HCEC 1CT (cell line): ENCODE measurements around the gene KRTAP10-2.
"Not testable (repeated sequence)": the region's sequence is repeated elsewhere in the genome, so short reads cannot be mapped to it uniquely, and the experiment has no call there.

Experiments
- DNase-seq: peaks from one replicate; pipeline ENCODE4 v3.0.0-alpha.2; 2017

The KRTAP10-2 gene

DNA sequence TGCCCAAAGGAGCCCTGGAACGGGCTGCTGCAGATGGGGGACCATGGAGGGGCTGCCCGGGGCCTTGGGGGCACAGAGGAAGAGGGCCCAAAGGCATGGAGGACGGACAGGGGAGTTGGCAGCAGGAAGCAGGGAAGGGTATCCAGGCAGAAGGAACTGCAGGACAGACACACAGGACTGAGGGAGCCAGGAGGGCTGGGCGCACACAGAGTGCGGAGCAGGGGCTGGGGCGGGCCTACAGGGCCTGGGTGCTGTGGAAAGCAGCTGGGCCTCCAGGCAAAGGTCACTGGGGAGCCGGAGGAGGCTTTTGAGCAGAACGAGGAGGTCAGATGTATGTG, 39.4 kb downstream of the KRTAP10-2 start:
- no peak for DNase-seq

DNA sequence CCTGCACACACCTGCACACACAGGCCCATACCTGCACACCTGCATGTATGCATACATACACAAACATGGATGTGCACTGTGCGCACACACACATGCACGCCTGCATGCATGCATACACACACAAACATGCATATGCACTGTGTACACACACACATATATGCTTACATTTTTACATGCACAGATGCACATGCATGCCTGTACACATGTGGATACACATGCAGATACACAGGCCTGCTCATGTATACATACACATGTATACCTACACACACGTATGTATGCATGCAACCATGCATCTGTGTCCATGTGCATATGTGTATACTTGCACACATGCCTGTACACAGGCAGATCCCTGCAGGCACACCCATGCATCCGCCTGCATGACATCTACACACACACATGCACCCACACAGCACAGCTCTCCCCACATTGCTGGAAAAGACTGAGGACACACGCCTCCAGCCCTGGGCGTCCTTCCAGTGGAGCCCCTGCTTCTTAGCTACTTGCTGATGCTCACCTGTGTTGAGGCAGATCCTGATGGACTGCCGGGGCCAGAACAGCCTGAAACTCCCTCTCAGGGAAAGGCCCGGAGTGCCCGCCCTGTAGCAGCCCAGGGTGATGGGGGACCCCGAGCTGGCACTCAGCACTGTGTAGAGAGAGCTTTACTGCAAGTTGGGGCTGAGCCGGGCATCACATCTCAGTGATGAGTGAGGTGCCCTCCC, 39.9 kb downstream of the KRTAP10-2 start:
- DNase-seq: no peak

DNA sequence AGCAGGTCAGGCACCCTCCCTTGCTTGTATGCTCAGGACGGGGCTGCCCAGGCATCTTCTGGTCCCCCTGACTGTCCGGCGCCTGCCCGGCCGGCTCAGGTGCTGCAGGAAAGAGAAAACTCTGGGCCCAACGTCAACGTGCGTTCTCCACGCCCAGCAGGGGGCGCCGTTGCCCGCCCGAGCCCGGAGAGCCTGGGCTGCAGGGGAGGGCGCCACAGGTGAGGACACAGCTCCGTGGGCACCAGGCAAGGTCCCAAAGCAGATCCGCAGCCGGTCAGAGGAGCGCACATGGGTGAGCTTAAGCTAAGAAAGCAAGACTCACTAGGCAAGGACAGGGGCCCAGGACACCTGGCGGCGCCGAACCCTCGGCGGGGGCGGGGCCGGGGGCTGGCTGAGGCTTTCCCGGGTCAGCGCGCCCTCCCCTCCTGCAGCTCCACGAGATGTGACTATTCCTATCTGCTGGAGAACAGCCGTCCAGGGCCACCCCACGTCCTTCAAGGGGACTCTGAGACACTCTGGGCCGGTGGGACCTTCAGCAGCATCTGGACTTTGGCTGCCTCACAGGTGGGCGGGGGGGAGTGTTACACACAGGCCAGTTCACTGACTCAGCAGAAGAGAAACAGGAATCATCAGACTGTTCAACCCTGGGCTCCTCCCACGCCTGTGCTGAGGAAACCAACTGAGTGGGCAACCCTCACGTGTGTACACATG, 40.6 kb downstream of the KRTAP10-2 start:
- DNase-seq: no peak

DNA sequence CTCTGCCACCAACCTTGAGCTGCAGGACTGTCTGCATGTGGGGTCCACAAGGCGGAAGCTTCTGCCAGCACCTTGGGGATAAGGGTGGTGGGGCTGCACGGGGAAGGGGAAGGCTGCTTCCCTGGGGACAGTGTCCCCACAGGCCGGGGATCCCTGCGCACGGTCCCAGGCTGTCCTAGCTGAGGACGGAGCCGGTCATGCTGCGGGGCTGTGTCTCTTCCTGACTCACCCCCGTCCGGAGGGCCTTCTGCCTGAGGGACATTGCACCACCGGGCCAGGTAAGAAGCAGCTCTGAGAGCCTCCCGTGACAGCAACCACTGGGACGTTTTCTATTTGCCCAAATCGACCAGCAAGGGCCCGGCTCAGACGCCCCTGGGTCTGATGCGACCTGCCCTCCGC, 41.2 kb downstream of the KRTAP10-2 start:
- no peak for DNase-seq

DNA sequence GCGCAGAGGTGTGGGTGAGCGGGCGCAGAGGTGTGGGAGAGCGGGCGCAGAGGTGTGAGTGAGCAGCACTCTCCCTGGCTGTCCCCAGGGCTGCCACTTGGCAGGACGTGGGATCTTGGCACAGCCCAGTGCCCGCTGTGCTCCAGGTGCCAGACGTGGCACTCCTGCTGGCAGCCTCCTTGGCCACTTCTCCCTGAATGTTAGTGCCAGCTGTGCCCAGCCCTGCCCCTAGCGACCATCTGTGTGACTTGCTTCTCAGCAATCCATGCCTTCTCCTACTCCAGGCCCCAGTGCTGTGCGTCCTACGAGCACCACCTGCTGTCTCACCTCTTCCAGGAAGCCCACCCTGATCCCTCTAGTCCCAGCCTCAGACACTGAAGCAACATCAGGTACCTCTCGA, 41.8 kb downstream of the KRTAP10-2 start:
- no peak for DNase-seq

DNA sequence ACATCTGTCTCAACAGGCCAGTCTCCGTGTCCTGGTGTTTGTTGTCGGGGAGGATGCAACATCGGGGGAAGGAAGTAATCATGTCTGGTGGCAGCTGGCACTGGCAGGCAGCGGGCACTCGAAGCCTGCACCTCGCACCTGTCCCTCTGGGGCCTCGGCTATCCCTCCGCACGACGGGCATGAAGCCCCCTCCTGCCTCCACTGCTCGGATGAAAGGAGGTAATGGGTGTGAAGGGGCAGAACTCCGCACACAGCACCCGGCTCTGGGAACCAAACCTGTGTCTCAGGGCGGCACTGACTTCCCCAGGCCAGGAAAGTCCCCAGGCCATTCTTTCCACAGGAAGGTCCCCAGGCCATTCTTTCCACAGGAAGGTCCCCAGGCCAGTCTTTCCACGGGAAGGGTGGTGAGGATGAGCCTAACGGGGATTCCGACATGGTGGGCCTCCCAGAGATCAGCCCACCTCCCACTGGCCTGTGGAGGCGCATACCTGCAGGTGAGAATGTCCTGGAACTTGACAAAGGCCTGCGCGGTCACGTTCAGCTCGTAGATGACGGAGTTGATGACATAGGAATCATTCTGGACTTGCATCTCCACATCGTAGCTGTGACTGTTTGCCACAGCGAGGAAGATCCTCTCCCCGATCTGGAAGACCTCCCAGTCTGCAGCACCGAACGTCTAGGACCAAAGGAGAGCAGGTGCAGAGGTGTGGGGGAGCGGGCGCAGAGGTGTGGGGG, 42.4 kb downstream of the KRTAP10-2 start:
- no peak for DNase-seq

DNA sequence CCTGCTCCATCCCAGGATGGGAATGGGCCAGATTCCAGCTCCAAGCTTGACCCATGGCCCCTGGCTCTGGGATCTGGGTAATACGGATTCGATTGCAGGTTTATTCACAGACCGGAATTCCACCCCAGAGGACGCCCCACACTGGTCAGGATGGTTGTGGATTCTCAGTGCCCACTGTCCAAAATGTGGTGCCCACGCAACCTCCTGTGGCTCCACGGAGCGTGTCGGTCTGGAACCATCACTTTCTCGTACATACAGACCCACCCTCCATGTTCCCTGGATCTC, 42.9 kb downstream of the KRTAP10-2 start:
- no peak for DNase-seq

DNA sequence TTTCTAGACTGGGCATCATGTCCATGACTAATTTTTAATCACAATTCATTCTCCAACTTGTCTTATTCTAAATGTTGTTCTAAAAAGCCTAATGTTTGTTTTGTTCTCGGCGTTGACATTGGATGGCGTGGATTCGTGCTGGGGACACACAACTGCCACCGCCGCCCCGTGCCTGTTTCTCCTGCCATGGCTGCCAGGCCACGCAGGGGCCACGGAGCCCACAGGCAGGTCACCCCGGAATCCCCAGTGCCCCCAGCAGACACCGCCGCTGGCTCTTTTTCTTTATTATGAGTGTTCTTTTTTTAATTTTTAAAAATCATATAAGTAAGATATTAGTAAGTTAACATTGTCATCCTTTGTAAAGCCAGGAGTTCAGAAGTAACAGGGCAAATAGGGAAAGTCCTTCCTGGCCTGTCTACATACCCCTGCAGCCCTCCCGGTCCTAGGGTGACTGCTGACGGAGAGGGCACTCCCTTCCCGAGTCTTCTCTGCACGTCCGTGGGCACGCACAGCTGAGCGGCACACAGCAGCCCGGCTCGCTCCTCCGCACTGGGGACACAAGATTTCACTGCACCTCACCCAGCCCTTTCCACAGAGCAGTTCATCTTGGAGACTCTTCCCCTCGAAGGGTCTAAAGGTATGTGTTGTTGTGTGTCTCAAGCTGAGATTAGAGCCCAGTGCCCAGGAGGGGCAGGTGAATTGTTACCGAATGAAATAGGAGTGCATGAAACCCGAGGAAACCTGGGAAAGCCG, 43.5 kb downstream of the KRTAP10-2 start:
- no peak for DNase-seq

DNA sequence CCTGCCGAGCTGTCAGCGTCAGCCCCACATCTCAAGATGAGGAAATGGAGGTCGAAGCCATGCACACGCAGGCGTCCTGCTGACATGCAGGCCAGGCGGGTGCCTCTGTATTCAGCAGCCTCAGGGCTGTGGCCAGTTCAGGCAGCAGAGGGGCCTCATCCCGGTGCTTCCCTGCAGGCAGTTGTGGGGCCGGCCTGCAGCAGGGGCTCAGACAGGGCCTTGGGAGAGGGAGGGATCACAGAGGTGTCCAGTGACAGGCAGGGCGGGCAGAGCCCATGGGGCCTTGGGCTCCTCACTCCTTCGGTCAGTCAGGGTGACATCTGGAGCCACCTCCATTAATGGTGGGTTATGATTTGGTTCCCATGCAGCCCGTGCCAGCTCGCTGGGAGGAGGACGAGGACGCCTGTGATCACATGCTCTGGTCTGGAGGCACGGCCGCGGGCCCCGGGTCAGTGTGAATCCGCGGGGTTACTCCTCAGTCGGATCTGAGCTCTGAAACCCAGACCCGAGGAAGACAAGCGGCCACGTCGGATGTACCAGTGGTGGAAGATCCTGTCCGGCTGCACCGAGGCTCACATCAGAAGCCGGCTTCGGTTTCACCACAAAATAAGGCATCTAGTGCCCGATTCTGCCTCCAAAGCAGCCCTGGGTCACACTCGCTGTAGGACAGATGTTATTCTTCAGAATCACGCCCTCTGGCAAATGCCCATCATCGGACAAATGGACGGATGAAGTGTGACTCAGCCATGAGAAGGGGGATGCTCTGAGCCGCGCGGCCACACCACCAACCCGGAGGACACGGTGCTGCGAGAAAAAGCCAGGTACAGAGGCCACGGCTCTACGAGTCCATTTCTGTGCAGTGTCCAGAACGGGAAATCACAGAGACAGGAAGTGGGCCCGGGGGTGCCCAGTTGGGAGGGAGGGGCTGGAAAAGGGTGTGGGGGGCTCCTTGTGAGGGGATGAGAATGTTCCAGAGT, 44.7 kb downstream of the KRTAP10-2 start:
- DNase-seq: no peak

DNA sequence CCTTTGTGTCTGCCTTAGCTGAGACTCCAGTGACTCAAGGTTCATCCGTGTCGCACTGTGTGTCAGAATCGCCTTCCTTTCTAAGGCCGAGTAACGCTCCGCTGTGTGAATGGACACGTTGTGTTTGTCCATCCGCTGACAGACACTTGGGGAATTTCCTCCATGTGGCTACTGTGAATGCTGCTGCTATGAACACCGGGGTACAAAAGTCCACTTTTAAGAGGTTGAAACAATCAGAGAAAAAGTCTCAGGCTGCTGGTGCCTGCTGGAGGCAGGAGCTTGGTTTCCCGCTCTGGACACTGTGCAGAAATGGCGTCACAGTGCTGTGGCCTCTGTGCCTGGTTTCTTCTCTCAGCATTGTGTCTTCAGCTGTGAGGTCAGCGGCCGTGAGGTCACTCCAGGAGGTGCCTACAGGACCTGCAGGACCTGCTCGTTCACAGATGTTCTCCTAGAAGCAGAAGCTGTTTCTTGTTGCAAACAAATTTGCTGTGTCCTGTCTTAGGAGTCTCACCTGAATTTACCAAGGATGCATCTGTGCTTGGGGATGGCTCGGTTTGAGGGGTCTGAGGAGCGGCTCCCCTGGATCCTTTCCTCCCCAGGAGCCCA, 45.5 kb downstream of the KRTAP10-2 start:
- no peak for DNase-seq

DNA sequence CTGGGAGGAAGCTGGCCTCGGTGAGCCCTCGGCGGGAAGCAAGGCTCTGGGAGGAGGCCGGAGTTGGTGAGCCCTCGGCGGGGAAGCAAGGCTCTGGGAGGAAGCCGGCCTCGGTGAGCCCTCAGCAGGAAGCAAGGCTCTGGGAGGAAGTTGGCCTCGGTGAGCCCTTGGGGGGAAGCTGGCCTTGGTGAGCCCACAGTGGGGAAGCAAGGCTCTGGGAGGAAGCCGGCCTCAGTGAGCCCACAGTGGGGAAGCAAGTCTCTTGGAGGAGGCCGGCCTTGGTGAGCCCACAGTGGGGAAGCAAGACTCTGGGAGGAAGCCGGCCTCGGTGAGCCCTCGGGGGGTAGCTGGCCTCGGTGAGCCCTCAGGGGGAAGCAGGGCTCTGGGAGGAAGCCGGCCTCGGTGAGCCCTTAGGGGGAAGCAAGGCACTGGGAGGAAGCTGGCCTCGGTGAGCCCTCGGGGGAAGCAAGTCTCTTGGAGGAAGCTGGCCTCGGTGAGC, 47.4 kb downstream of the KRTAP10-2 start:
- DNase-seq: no peak

DNA sequence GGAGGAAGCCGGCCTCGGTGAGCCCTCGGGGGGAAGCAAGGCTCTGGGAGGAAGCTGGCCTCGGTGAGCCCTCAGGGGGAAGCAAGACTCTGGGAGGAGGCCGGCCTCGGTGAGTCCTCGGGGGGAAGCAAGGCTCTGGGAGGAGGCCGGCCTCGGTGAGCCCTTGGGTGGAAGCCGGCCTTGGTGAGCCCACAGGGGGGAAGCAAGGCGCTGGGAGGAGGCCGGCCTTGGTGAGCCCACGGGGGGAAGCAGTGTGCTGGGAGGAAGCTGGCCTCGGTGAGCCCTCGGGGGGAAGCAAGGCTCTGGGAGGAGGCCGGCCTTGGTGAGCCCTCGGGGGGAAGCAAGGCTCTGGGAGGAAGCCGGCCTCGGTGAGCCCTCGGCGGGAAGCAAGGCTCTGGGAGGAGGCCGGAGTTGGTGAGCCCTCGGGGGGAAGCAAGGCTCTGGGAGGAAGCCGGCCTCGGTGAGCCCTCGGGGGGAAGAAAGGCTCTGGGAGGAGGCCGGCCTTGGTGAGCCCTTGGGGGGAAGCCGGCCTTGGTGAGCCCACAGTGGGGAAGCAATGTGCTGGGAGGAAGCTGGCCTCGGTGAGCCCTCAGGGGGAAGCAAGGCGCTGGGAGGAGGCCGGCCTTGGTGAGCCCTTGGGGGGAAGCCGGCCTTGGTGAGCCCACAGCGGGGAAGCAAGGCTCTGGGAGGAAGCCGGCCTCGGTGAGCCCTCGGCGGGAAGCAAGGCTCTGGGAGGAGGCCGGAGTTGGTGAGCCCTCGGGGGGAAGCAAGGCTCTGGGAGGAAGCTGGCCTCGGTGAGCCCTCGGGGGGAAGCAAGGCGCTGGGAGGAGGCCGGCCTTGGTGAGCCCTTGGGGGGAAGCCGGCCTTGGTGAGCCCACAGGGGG, 48.1 kb downstream of the KRTAP10-2 start:
- not testable (repeated sequence) for DNase-seq

DNA sequence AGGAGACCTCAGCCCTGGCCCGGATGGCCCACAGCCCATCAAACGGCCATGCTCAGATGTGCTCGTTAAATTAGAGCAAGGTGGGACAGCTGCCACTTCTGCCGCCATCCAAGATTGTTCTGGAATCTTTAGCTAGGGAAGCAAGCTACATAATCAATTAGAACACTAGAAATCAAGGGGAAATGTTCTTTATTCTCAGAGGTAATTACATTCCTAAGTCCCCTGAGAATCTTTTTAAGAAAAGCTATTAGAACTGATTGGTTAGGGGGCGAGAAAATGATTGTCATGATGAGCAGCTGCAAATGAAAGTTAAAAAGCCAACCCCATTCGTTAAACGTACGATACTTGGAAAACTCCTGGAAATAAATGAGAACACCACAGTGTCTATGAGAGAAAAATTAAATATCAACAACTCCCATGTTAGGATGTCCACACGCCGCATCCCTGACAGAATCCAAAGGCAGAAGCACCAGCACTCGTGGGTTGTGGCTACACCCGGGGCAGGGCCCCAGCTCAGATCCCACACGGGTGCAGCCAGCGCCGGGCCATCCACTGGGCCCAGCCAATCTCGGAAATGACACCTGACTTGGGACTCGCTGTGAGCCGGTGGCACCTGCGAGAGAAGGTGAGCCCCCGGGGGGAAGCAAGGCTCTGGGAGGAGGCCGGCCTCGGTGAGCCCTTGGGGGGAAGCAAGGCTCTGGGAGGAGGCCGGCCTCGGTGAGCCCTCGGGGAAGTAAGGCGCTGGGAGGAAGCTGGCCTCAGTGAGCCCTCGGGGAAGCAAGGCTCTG, 48.9 kb downstream of the KRTAP10-2 start:
- DNase-seq: no peak
